ENCODE results near the gene SLC25A53.

SLC25A53 gene

GRCh38 chrX:104156630-104157529 is at the start of gene SLC25A53:
Gene SLC25A53, minus strand, starts transcription at chrX:104157009. Its CDS starts 51,752 bp downstream, at chrX:104105257.
- TF ChIP-seq GATA2 (IDR thresholded peaks at IDR 0.05; ENCODE audit: low read depth, low read length) (no peak), GATA3 (IDR thresholded peaks at IDR 0.05; ENCODE audit: low read depth, low read length) (no peak)

GRCh38 chrX:104205548-104205947 is 48.7 kb upstream of the SLC25A53 start:
- TF ChIP-seq GATA2 (IDR thresholded peaks at IDR 0.05; ENCODE audit: low read depth, low read length) (no peak), GATA3 (IDR thresholded peaks at IDR 0.05; ENCODE audit: low read depth, low read length) (no peak)

DNA sequence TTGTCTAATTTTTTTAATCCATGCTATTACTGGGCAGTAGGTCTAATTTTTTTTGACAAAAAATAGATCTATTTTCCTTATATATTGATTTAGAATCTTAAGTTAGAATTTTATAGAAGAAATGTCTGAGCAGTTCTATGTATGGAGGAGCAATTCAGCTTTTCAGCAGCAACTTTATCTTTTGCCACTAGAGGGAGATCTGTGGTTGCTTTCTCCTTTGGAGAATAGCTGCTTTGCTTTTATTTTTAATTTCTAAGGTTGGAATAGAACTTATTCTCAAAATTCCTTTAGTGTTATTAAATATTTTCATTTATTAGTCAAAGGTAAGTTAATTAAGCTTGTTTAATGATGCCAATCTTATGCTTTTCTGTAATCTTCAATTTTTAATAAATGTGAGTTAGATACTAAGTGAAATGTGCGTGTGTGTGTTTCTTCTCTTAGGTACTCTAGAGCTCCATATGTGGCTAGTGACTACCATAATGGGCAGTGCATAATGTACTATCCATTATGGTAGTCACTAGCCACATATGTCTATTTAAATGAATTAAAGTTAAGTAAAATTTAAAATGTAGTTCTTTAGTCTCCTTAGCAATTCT is 38.8 kb upstream of the SLC25A53 start:
- TF ChIP-seq GATA3 (IDR thresholded peaks at IDR 0.05; ENCODE audit: low read depth, low read length): no peak
- TF ChIP-seq GATA2 (IDR thresholded peaks at IDR 0.05; ENCODE audit: low read depth, low read length): no peak

DNA sequence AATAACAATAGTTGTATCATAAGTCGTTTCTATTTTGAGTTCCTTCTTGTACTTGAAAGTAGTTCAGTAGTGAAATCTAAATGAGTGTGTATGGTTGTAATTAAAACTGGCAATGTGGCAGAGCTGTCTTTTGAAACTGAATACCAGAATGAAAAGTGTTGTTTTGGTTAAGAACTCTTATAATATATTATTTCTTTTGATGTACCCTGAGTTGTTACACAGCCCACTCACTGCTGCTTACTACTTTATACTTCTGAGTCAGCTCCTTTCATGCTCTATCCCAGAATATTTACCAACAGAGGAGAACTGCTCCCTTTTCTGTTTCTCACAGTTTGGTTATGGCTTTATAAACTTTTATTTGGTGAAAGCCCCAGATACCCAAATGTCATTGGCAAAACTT is 38.2 kb upstream of the SLC25A53 start:
- TF ChIP-seq GATA3 (IDR thresholded peaks at IDR 0.05; ENCODE audit: low read depth, low read length): no peak
- TF ChIP-seq GATA2 (IDR thresholded peaks at IDR 0.05; ENCODE audit: low read depth, low read length): no peak

- TF ChIP-seq GATA3 (IDR thresholded peaks at IDR 0.05; ENCODE audit: low read depth, low read length): no peak
- no peak for TF ChIP-seq GATA2 (IDR thresholded peaks at IDR 0.05; ENCODE audit: low read depth, low read length)
Measured at GRCh38 chrX:104193485-104193884, 36.7 kb upstream of the SLC25A53 start.

GRCh38 chrX:104189837-104190236 is 33.0 kb upstream of the SLC25A53 start:
- no peak for TF ChIP-seq GATA3 (IDR thresholded peaks at IDR 0.05; ENCODE audit: low read depth, low read length)
- no peak for TF ChIP-seq GATA2 (IDR thresholded peaks at IDR 0.05; ENCODE audit: low read depth, low read length)

DNA sequence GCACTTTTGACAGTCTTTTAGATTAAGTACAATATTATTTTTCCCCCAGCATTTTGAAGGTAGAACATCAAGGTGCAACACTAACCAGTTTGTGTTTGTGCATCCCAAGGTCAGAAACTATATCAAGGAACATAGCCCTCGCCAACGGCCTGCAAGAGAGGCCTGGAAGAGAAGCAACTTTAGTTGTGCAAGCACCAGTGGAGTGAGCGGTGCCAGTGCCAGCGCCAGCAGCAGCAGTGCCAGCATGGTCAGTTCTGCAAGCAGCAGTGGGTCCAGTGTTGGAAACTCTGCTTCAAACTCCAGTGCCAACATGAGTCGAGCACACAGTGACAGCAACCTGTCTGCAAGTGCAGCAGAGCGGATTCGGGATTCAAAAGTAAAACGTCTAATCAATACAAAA is 31.1 kb upstream of the SLC25A53 start:
- TF ChIP-seq GATA2 (IDR thresholded peaks at IDR 0.05; ENCODE audit: low read depth, low read length) (no peak), GATA3 (IDR thresholded peaks at IDR 0.05; ENCODE audit: low read depth, low read length) (no peak)

GRCh38 chrX:104183685-104184084 is 26.9 kb upstream of the SLC25A53 start:
- TF ChIP-seq GATA2 (IDR thresholded peaks at IDR 0.05; ENCODE audit: low read depth, low read length) (no peak), GATA3 (IDR thresholded peaks at IDR 0.05; ENCODE audit: low read depth, low read length) (no peak)

GRCh38 chrX:104173841-104174240 is 17.0 kb upstream of the SLC25A53 start:
- TF ChIP-seq GATA3 (IDR thresholded peaks at IDR 0.05; ENCODE audit: low read depth, low read length): no peak
- TF ChIP-seq GATA2 (IDR thresholded peaks at IDR 0.05; ENCODE audit: low read depth, low read length): no peak

DNA sequence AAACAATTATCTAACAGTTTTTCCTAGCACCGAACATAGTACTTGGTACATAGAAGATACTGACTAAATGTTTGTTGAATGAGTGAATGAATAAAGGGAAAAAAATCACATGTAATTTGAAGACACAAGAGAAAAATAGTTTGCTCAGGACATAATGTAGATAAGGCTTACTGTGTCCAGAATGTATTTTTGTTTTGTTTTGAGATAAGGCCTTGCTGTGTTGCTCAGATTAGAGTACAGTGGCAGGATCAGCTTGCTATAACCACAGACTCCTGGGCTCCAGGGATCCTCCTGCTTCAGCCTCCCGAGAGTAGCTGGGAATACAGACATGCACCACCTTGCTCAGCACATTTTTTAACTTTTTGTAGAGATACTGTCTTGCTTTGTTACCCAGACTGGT is 16.0 kb upstream of the SLC25A53 start:
- no peak for TF ChIP-seq GATA3 (IDR thresholded peaks at IDR 0.05; ENCODE audit: low read depth, low read length)
- no peak for TF ChIP-seq GATA2 (IDR thresholded peaks at IDR 0.05; ENCODE audit: low read depth, low read length)

DNA sequence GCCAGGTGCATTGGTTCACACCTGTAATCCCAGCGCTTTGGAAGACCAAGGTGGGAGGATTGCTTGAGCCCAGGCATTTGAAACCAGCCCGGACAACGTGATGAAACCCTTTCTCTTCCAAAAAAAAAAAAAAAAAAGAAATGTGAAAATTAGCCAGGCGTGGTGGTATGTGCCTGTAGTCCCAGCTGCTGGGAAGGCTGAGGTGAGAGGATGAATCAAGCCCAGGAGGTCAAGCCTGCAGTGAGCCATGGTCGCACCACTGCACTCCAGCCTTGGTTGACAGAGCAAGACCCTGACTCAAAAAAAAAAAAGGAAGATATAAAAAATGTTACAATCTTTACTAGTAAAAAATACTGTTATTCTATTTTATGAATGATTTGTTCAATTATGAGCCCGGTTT is 15.3 kb upstream of the SLC25A53 start:
- TF ChIP-seq GATA3 (IDR thresholded peaks at IDR 0.05; ENCODE audit: low read depth, low read length) (no peak), GATA2 (IDR thresholded peaks at IDR 0.05; ENCODE audit: low read depth, low read length) (no peak)

- TF ChIP-seq GATA3 (IDR thresholded peaks at IDR 0.05; ENCODE audit: low read depth, low read length): no peak
- TF ChIP-seq GATA2 (IDR thresholded peaks at IDR 0.05; ENCODE audit: low read depth, low read length): no peak
Measured at GRCh38 chrX:104168127-104168526, 11.3 kb upstream of the SLC25A53 start.

DNA sequence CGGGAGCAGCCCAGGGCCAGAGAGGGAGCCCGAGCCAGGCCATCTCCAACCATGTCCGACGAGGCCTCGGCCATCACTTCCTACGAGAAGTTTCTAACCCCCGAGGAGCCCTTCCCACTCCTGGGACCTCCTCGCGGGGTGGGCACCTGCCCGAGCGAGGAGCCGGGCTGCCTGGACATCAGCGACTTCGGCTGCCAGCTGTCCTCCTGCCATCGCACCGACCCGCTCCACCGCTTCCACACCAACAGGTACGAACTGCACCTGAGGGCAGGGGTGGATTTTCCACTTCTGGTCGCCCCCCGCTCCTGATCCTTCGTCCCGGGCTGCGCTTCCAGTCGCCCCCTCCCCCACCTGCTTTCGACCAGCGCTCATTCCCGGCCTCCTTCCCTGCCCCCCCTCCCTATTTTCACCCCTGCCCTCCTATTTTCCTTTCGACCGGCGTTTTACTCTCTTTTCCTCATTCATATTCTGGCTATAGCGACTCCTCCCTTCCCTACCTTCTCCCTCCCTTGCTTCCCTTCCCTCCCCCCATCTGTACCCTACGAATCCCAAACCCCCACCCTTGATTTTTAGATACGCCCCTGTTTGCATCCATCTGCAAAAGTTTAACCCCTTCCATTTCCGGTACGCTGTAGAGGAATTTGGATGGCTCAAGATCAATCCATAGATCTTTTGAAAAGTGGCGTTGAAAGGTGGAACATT is 10.1 kb upstream of the SLC25A53 start:
- TF ChIP-seq GATA2 (IDR thresholded peaks at IDR 0.05; ENCODE audit: low read depth, low read length) (no peak), GATA3 (IDR thresholded peaks at IDR 0.05; ENCODE audit: low read depth, low read length) (no peak)

All from SH-SY5Y (cell line).